Mesodermal cell (in vitro differentiated cells): ENCODE data around the gene ARHGEF10L.

Experiments
- H3K27ac ChIP-seq: 2 replicates; pipeline ENCODE4 v1.7.0; 2013; ENCODE audit warnings: mild to moderate bottlenecking, low read depth, low read length, moderate library complexity; ENCODE audit not compliant: severe bottlenecking
- H3K36me3 ChIP-seq: 2 replicates; pipeline ENCODE4 v1.7.1; 2013; ENCODE audit warnings: mild to moderate bottlenecking, low read length, moderate library complexity; ENCODE audit not compliant: control insufficient read depth, insufficient read depth
- H3K4me1 ChIP-seq: one replicate; pipeline ENCODE4 v1.7.1; 2013; ENCODE audit warnings: mild to moderate bottlenecking, low read length; ENCODE audit not compliant: insufficient read depth, control insufficient read depth, poor library complexity, severe bottlenecking
- H3K4me3 ChIP-seq: 2 replicates; pipeline ENCODE4 v1.7.0; 2013; ENCODE audit warnings: low read length, control low read depth, mild to moderate bottlenecking; ENCODE audit not compliant: insufficient read depth, poor library complexity, severe bottlenecking; ENCODE audit errors: extremely low read depth
- H3K9me3 ChIP-seq: 2 replicates; pipeline ENCODE4 v1.7.1; 2013; ENCODE audit warnings: mild to moderate bottlenecking, low read length, moderate library complexity; ENCODE audit not compliant: control insufficient read depth
- WGBS, 2 experiments: methylation state at CpG; one replicate each; pipeline ENCODE4 v1.1.5; 2013; ENCODE audit warnings: missing lambda C conversion rate in 2 of 2; ENCODE audit not compliant: insufficient coverage in 2 of 2; 5-methylcytosine and 5-hydroxymethylcytosine counted together

Gene ARHGEF10L

DNA sequence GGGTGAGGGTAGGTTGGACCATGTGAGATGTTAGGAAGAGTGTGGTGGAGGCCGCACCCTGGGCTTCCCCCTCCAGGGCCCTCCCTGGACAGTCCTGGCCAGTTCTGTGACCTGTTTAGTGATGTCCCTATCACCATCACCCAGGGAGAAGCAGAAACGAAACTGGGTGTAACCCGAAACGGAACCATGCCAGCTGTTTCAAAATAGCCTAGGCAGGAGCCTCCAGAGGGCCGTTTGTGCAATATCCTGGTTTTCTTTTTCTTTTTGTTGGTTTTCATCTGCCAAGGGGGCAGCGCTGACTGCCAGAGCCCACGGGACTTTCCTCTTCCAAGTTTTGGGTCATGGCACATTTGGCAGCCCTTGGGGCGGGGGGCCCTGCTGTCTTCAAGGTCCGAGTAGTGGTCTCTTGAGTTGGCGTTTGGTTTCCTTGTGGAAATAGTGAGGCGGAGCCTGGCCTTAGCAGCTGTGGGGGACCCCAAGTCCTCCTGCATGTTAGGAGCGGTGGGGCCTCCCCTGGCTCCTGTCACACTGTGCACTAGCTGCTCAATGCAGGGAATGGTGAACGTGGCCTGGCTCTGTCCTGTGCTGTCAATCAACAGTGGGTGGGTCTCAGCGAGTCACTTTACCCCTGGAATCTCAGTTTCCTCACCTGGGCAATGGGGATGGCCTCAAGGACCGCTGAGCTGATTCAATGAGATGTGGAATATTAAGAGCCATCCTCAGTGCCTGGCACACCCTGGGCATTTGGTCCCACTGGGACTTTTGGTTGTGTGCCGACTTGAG, 90.7 kb downstream of the ARHGEF10L start:
- Histone ChIP-seq H3K4me3 (no peak overlapping the region), H3K4me1 (peaks cover 11% of the 10 kb centered on the region), H3K9me3 (no peaks in the 10 kb centered on the region), H3K27ac (no peak overlapping the region), H3K36me3 (peaks cover 60% of the 10 kb centered on the region)
- 90 to 91% methylated on average over 13 to 15 of the region's 16 CpGs for WGBS, 2 experiments

DNA sequence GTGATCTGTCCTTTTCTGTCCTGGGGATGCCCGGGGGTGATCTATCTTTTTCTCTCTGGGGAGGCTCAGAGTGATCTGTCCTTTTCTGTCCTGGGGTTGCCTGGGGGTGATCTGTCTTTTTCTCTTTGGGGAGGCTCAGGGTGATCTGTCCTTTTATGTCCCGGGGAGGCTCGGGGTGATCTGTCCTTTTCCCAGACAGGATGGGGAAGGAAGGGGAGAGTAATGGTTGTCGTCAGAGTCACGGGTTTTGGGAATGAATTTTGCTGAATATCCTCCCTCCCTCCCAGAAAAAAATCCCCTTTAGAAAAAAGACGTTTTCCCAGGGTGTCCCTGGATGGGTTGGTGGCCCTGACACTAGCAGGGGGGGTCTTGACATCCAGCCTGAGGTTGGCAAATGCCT, 91.5 kb downstream of the ARHGEF10L start:
- H3K4me1 ChIP-seq: peaks cover 15% of the 10 kb centered on the region

DNA sequence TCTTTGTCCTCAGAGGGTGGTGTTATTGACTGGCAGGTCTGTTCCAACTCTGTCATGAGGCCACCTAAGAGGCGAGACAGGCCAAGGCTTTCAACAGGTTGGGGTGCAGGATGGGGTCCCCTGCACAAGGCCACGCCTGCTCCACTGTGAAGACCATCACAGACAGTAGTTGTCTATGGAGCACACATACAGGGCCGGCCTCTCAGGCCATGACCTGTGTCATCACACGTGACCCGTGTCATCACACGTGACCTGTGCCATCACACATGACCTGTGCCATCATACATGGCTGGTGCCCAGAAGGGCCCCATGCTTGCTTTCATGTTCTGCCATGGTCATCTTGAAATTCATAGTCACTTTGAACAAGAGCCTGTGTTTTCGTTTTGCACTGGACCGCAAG, 91.9 kb downstream of the ARHGEF10L start:
- peaks cover 18% of the 10 kb centered on the region for H3K4me1 ChIP-seq
- H3K27ac ChIP-seq: no peak overlapping the region
- WGBS, 2 experiments: 95 to 98% methylated on average over 8 of the region's 8 CpGs
- H3K9me3 ChIP-seq: no peaks in the 10 kb centered on the region
- no peak overlapping the region for H3K4me3 ChIP-seq
- peaks cover 60% of the 10 kb centered on the region for H3K36me3 ChIP-seq

More for the DNA sequence above, 91.5 kb downstream of the ARHGEF10L start:
- Histone ChIP-seq H3K36me3 (peaks cover 60% of the 10 kb centered on the region), H3K27ac (no peak overlapping the region), H3K9me3 (no peaks in the 10 kb centered on the region), H3K4me3 (no peak overlapping the region)
- WGBS, 2 experiments: no CpG with 5 or more reads among the region's 6 CpGs

DNA sequence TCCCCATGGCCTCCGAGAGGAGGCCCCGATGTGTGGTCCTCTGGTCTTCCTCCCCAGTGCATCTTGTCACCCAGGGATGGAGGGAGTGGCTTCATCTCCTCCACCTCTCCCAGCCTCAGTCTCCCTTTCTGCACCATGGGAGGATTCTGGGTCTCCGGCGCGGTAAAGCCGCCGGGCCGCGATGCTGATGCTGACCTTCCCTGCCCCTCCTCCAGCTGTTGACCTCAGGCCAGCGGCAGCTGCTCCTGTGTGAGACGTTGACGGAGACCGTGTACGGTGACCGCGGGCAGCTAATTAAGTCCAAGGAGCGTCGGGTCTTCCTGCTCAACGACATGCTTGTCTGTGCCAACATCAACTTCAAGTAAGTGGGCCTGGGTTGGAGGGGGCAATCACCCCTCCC, 92.6 kb downstream of the ARHGEF10L start:
- 94 to 97% methylated on average over 17 of the region's 19 CpGs for WGBS, 2 experiments
- H3K4me1 ChIP-seq: peaks cover 24% of the 10 kb centered on the region
- no peak overlapping the region for H3K4me3 ChIP-seq
- no peaks in the 10 kb centered on the region for H3K9me3 ChIP-seq
- H3K27ac ChIP-seq: no peak overlapping the region
- H3K36me3 ChIP-seq: peaks cover 62% of the 10 kb centered on the region

DNA sequence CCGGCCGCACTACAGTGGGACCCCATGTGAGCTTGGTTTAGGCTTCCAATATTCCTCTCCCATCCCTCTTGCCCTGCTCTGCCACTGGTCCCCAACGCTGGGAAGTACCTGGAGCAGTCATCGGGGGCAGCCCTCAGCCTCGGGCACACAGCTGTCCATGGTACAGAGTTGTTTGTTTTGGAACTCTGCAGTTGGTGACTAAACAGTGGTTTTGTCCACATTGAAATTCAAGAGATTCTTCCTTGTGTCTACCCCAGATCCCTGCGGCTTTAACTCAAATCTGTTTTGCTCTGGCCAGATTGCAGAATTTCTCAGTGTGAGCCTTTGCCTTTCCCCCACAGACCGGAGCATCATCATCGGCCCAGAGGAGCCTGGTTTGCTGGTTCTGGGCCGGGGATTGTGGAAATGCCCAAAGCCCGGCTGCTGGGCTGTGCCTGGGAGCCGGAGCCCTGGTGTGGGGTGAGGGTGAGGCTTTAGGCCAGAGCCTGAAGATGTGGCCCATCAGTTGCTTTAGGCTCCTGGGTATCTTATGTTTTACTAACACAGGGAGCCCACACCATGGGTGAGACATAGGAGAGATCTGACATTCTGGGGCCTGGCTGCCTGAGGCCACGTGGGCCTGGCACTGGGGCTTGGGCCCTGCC, 93.2 kb downstream of the ARHGEF10L start:
- Histone ChIP-seq H3K9me3 (no peaks in the 10 kb centered on the region), H3K4me1 (peaks cover 24% of the 10 kb centered on the region), H3K4me3 (no peak overlapping the region), H3K27ac (no peak overlapping the region), H3K36me3 (peaks cover 59% of the 10 kb centered on the region)
- 93 to 94% methylated on average over 8 to 11 of the region's 12 CpGs for WGBS, 2 experiments

DNA sequence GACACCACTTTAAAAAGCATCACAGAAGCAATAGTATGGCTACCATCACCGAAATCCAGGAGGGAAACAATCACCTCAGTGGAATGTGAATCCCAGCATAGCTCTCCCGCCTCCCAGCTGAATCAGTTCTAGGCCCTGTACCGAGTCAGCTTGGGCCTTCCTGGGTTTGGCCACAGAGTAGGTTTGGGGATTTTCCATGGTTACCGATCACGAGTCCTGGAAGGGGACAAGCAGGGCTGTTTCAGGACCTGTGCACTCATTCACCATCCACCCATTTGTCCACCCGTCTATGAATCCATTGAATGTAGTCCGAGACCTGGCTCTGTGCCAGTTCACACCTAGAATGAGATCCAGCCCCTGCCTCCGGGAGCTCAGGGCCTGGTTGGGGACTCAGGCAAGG, 94.2 kb downstream of the ARHGEF10L start:
- Histone ChIP-seq H3K4me3 (no peak overlapping the region), H3K4me1 (peaks cover 24% of the 10 kb centered on the region), H3K36me3 (peaks cover 69% of the 10 kb centered on the region), H3K27ac (no peak overlapping the region), H3K9me3 (no peaks in the 10 kb centered on the region)
- 87 to 94% methylated on average over 7 to 8 of the region's 8 CpGs for WGBS, 2 experiments

DNA sequence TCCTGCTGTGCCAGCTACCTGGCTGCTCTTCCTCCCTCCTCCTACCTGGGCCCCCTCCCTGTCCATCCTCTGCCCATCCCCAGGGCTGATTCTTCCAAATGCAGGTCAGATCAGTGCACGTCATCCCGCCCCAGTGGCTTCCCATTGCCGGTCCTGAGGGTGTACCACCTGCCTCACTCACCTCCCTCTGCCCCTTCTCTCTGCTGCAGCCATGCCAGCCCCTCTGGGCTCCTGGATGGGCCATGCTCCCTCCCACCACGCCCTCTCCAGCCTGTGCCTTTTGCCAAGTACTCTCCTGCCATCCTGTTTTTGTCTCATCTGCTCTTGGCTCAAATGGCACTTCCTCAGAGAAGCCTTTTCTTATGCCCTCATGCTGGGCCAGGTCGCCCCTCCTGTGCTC, 95.8 kb downstream of the ARHGEF10L start:
- 94 to 97% methylated on average over 4 of the region's 5 CpGs for WGBS, 2 experiments
- H3K4me1 ChIP-seq: peaks cover 24% of the 10 kb centered on the region
- no peaks in the 10 kb centered on the region for H3K9me3 ChIP-seq
- no peak overlapping the region for H3K27ac ChIP-seq
- no peak overlapping the region for H3K4me3 ChIP-seq
- H3K36me3 ChIP-seq: peaks cover 85% of the 10 kb centered on the region

DNA sequence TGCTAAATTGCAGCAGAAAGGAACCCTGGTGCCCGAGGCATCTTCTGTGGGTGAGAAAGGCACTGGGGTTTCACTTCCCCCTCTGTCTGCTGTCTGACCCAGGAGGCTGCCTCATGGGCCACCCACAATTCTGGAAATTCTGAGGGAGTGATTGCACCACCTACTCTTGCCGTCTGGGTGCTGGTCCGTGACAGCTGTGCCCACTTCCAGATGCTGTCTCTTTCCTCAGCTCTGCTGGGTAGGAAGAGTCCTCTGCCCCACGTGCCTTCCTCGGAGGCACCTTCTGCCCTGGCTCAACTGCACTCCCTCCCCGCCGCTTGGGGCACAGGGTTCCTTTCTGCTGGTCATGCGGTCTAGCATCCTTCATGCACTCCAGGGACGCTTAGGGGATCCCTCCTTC, 96.3 kb downstream of the ARHGEF10L start:
- H3K4me3 ChIP-seq: no peak overlapping the region
- no peaks in the 10 kb centered on the region for H3K9me3 ChIP-seq
- H3K36me3 ChIP-seq: peaks cover 86% of the 10 kb centered on the region
- WGBS, 2 experiments: 89 to 91% methylated on average over 8 to 9 of the region's 9 CpGs
- H3K4me1 ChIP-seq: peaks cover 24% of the 10 kb centered on the region
- no peak overlapping the region for H3K27ac ChIP-seq

- H3K4me1 ChIP-seq: peaks cover 24% of the 10 kb centered on the region
- WGBS, 2 experiments: 93 to 98% methylated on average over 3 of the region's 3 CpGs
- no peak overlapping the region for H3K4me3 ChIP-seq
- peaks cover 83% of the 10 kb centered on the region for H3K36me3 ChIP-seq
- H3K27ac ChIP-seq: no peak overlapping the region
- no peaks in the 10 kb centered on the region for H3K9me3 ChIP-seq
These were observed 97.1 kb downstream of the ARHGEF10L start for GRCh38 chr1:17636612-17637011.

DNA sequence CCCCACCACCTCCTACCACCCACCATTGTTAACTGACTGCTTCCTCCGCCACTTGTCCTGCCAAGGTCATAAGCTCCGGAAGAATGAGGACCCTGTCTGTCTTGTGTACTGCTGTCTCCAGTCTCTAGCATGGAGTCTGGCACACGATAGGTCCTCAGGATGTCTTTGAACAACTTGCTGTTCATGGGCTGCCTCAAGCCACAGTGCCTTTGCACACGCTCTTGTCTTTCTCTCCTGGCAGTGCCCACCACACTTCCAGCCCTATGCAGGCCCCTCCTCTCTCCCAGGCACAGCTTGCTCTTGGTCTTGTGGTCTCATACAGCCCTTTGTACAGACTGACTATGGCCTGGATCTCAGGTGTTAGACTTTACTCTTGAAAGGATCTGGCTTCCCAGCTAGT, 97.6 kb downstream of the ARHGEF10L start:
- H3K9me3 ChIP-seq: no peaks in the 10 kb centered on the region
- WGBS, 2 experiments: 100% methylated on average over 4 of the region's 4 CpGs
- H3K4me3 ChIP-seq: no peak overlapping the region
- H3K36me3 ChIP-seq: peaks cover 79% of the 10 kb centered on the region
- peaks cover 24% of the 10 kb centered on the region for H3K4me1 ChIP-seq
- no peak overlapping the region for H3K27ac ChIP-seq
